WI38 (cell line): Measurements from ENCODE around the gene SLC8A2.

Source experiments
- H3K4me3 ChIP-seq: 2 replicates; pipeline ENCODE4 v1.5.1; 2011; ENCODE audit warnings: low read depth, mild to moderate bottlenecking, control low read depth, low read length
- TF ChIP-seq, protein P1 (sequence below): IDR thresholded peaks from 2 replicates; pipeline ENCODE4 v1.5.1; 2012; ENCODE audit warnings: low read depth, mild to moderate bottlenecking, control low read depth, low read length

SLC8A2 gene

GRCh38 chr19:47467914-47468313 lies 3.8 kb downstream of the SLC8A2 start:
- TF ChIP-seq, protein P1, sequence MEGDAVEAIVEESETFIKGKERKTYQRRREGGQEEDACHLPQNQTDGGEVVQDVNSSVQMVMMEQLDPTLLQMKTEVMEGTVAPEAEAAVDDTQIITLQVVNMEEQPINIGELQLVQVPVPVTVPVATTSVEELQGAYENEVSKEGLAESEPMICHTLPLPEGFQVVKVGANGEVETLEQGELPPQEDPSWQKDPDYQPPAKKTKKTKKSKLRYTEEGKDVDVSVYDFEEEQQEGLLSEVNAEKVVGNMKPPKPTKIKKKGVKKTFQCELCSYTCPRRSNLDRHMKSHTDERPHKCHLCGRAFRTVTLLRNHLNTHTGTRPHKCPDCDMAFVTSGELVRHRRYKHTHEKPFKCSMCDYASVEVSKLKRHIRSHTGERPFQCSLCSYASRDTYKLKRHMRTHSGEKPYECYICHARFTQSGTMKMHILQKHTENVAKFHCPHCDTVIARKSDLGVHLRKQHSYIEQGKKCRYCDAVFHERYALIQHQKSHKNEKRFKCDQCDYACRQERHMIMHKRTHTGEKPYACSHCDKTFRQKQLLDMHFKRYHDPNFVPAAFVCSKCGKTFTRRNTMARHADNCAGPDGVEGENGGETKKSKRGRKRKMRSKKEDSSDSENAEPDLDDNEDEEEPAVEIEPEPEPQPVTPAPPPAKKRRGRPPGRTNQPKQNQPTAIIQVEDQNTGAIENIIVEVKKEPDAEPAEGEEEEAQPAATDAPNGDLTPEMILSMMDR, result no peak
- no peak overlapping the region for H3K4me3 ChIP-seq

DNA sequence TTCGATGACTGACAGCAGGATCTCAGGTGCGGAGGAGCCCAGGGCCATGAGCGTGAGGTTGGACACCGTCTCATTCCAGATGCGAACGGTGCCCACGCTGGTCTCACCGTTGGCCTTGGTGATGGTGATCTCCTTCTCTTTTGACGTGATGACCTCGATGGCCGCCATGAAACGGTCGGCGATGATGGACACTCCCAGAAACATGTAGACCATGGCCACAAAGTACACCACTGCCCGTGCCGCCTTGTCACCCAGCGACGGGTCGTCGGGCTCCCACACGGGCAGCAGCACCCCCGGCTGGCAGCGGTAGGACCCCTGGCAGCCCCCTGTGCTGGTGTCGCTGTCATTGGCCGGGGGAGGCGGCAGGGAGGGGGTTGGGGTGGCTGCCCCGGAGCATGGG lies 5.7 kb downstream of the SLC8A2 start:
- TF ChIP-seq, protein P1, result no peak
- no peak overlapping the region for H3K4me3 ChIP-seq

DNA sequence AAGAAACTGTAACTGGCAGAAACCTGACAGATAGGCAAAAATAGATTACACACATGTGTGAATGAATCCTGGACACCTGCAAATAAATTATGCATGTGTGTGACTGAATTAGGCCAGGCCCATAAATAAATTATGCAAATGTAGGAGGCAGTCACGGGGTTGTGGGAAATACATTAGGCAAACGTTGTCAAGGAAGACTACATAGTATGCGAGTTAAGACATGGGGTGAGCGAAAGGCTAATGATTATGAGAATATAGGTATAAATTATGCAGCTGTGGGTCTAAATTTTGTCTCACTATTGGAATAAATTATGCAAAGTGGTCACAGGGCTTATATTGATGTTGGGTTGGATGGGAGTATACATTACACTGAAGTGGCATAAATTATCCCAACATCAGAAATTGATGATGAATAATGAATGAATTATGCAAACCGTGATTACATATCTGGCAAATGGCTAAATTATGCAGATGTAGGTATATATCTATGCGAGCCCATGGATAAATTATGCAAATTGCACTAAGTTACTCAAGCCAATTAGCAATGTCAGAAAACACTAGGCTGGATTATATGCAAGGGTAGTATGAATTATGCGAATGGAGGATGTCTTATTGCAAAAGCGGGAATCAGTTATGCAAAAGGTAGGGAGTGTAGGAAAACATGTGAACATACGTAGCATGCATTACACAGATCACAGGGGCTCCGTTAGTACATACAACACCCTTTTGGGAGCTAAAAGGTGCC lies 6.8 kb downstream of the SLC8A2 start:
- TF ChIP-seq, protein P1, result no peak
- no peak overlapping the region for H3K4me3 ChIP-seq

DNA sequence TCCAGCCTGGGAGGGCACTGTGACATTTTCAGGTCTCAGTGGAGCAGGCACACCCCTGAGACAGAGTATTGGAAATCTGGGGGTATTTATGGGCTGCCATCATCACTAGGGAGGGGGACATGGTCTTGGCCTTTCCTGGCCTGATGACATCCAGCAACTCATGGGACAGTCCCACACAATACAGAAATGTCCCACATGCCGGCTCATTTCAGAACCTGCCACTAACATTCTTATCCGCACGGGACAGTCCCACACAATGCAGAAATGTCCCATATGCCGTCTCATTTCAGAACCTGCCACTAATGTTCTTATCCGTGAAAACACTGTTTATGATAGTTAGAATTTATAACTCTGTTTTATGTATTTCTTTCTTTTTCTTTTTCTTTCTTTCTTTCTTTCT lies 9.8 kb downstream of the SLC8A2 start:
- TF ChIP-seq, protein P1, result no peak

DNA sequence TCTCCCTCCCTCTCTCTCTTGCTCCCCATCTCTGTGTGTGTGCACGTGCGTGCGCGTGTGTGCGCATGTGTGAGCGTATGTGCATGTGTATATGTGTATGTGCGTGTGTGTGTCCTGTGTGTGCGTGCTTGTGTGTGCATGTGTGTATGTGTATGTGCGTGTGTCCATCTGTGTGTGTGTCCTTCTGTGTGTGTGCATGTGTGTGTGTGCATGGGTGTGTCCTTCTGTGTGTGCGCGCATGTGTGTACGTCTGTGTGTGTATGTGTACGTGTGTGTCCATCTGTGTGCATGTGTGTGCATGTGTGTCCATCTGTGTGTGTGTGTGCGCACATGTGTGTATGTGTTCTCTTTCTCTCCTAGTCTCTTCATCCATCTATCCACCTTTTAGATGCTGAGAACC lies 12.2 kb downstream of the SLC8A2 start:
- TF ChIP-seq, protein P1, result no peak
- H3K4me3 ChIP-seq, result no peak overlapping the region

More for the DNA sequence above, 9.8 kb downstream of the SLC8A2 start:
- no peak overlapping the region for H3K4me3 ChIP-seq

- no peak overlapping the region for H3K4me3 ChIP-seq
- TF ChIP-seq, protein P1, result no peak
These were observed 13.0 kb downstream of the SLC8A2 start for GRCh38 chr19:47458672-47459071.

- TF ChIP-seq, protein P1, result no peak
- no peak overlapping the region for H3K4me3 ChIP-seq
These were observed 14.8 kb downstream of the SLC8A2 start for GRCh38 chr19:47456721-47457474.
